Fibroblast of the aortic adventitia (primary cell): Measurements from ENCODE around the gene FSIP1. TPM values are rescaled to one million over a fixed set of nuclear protein-coding genes. Genes with fewer than 3 reads are reported as not detected.

ENCODE experiments used
- DNase-seq: peaks from one replicate; pipeline ENCODE4 v3.0.0-alpha.2; 2010; ENCODE audit warnings: low read depth
- H3K4me3 ChIP-seq: 2 replicates; pipeline ENCODE4 v1.5.1; 2011; ENCODE audit warnings: low read depth, mild to moderate bottlenecking, control low read depth, low read length, moderate library complexity
- total RNA-seq: library from RNA; depleted of rRNA; stranded (reverse); fragments of >200 nt; gene quantifications from 2 replicates; pipeline ENCODE4 v1.2.3, GENCODE V29; 2012; ENCODE audit warnings: low replicate concordance
- TF ChIP-seq, protein P1 (sequence below): IDR thresholded peaks from 2 replicates; pipeline ENCODE4 v1.5.1; 2011; ENCODE audit warnings: mild to moderate bottlenecking, low read length, control low read depth, inconsistent platforms; ENCODE audit not compliant: insufficient read depth

The FSIP1 gene
- total RNA-seq, 1 donor = 4.2 TPM

DNA sequence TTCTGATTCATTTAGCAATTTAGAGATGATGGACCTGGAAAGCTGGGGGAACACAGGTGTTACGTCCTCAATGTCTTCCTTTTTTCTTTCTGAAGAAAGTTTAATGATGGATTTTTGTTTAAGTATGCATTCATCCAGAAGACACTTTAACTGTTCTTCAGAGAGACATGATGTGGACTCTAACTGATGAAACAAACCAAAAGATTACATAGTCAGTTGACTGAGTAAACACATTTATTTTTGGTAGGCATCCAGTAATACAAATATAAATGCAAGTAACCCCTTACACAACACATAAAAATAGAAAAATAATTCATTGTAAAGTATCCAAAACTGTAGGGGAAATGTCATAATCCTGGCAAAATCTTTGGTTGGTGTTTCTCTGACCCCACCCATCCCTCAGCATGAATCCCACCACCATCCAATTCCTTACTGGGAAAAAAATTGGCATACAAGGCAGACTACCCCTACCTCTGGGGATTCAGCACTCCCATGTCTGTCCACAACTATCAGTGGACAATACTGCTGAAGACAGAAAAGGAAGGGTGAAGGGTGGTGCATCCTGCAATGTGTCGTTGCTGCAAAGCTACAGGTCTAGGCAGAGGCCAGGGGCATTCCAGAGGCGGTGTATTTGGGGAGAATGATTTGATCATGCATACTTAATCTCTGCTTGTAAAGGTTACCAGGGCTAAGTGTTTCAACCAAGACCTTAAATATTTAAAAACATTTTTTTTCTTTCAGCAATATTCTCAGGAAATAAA lies 164.4 kb downstream of the FSIP1 start:
- TF ChIP-seq, protein P1, sequence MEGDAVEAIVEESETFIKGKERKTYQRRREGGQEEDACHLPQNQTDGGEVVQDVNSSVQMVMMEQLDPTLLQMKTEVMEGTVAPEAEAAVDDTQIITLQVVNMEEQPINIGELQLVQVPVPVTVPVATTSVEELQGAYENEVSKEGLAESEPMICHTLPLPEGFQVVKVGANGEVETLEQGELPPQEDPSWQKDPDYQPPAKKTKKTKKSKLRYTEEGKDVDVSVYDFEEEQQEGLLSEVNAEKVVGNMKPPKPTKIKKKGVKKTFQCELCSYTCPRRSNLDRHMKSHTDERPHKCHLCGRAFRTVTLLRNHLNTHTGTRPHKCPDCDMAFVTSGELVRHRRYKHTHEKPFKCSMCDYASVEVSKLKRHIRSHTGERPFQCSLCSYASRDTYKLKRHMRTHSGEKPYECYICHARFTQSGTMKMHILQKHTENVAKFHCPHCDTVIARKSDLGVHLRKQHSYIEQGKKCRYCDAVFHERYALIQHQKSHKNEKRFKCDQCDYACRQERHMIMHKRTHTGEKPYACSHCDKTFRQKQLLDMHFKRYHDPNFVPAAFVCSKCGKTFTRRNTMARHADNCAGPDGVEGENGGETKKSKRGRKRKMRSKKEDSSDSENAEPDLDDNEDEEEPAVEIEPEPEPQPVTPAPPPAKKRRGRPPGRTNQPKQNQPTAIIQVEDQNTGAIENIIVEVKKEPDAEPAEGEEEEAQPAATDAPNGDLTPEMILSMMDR = no peak
- no peak overlapping the region for H3K4me3 ChIP-seq
- DNase-seq = peak; percentile 33

DNA sequence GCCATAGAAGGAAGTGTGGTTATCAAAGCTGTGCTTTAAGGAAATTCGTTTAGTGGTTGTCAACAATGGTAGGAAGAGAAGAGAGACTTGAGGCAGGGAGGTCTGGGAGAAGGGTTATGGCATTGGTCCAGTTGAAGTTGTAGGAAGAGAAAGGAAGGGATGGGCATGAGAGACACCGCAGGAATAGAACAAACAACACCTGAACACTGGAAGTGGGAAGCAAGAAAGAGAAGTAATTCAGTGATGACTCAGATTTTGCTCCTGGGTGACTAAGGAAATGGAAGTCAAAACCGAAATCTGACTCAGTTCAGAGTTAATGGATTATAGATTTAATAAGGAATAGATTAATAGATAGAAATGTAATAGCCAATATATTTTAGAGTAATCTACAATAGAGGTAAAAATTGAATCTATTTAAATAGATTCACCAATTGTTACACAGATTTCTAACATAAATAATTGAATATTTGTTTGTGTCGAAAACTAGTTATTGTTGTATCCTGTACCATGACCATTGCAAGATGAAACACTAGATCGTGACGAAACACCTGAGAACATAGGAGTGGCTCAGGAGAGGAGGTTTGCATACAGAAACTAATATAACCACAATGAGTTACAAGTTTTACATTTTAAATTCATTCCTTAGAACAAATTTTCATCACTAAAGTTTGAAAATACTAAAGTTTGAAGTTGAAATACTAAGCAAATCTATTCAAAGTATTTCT lies 165.7 kb downstream of the FSIP1 start:
- TF ChIP-seq, protein P1 = no peak
- DNase-seq = no peak
- H3K4me3 ChIP-seq = no peak overlapping the region

DNA sequence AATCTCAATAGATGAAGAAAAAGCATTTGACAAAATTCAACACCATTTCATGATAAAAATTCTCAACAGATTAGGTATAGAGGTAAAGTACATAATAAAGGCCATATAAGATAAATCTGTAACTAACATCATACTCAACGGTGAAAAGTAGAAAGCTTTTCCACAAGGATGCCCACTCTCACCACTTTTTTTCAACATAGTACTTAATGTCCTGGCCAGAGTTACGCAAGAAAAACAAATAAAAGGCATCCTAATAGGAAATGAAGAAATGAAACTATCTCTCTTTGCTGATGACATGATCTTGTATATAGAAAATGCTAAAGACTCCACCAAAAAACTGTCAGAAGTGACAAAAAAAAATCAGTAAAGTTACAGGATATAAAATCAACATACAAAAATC lies 168.8 kb downstream of the FSIP1 start:
- no peak for DNase-seq
- TF ChIP-seq, protein P1 = no peak
- H3K4me3 ChIP-seq = no peak overlapping the region

DNA sequence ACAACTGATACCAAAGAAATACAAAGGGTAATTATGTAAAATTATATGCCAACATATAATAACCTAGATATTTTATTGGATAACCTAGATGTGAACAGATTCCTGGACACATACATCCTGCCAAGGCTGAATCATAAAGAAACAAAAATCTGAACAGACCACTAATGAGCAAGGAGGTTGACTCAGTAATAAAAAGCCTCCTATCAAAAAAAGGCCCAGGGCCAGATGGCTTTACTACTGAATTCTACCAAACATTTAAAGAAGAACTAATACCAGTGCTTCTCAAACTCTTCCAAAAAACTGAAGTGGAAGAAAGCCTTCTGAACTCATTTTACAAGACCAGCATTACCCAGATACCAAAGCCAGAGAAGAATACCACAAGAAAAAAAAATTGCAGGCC lies 169.4 kb downstream of the FSIP1 start:
- DNase-seq = no peak
- TF ChIP-seq, protein P1 = no peak
- no peak overlapping the region for H3K4me3 ChIP-seq

DNA sequence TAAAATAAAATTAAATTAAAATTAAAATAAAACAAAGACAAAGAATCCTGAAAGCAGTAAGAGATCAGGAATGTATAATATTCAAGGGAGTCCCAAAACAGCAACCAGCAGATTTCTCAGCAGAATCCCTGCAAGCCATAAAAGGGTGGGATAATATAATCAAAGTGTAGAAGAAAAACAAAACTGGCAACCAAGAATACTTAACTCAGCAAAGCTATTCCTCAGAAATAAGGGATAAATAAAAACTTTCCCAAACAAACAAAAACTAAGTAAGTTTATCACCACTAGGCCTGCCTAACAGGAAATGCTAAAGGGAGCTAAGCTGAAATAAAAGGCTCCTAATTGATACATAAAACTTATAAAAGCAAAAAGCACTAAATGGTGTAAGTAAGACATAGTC lies 172.0 kb downstream of the FSIP1 start:
- TF ChIP-seq, protein P1 = no peak
- no peak for DNase-seq
- no peak overlapping the region for H3K4me3 ChIP-seq

DNA sequence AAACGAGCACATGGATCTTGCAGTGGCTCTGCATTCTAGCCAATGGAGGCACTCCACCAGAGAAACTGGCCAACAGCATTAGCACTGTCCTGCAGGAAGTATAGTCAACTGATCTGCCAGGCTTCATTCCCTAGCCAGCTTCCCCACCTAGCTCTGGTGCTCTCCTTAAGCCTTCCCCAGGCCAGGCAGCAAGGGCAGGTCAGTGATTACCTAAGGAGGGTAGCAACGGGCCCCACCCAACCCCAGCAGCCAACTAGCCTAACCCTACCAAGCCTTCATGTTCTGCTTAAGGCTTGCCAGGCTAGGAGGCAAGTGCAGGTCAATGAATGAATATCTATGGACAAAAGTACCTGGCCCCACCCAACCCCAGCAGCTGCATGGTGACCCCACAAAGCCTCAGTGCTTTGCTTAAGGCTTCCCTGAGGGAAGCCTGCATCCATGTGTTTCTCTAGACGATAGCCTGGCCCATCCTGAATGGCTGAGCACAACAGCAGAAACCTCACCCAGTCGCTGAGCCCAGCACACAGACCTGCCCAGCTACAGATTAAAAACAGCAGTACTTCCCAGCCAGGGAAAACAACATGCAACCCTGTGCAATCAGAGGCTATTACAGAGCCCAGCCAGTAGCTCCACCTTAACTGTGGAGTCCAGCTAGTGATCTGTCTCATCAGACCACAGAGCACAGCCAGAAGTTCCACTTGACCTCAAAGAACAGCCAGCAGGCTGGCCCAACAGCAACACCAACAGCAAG lies 173.3 kb downstream of the FSIP1 start:
- H3K4me3 ChIP-seq = no peak overlapping the region
- TF ChIP-seq, protein P1 = no peak

More for the DNA sequence above, 173.3 kb downstream of the FSIP1 start:
- peak; percentile 29 for DNase-seq
